Measurements from ENCODE around the gene CNTFR. TPM values are rescaled to one million over a fixed set of nuclear protein-coding genes. Genes with fewer than 3 reads are reported as not detected.
A peak's percentile ranks its signal among the peaks of the same experiment; 100 is the strongest.

Gene CNTFR
- total and polyA plus RNA-seq, 5 experiments from 2014 or later = not detected

DNA sequence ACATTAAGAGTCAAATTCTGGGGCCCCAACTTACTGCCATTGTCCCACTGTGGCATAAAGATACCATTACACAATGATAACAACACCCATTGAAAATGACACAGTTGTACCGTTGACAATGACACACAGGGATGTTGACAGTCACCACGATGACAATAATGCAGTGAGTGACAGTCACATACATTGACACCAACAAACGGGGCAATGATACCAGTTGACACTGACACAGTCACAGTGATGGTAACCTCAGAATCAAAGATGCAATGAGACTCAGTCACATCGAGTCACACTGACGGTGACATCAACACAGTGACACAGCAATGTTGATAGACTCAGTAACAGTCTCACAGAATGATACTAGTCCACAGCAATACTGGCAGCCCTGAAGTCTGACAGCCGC lies 16.9 kb downstream of the CNTFR start:
- no peak for ATAC-seq
- no peaks in the 10 kb centered on the region for H3K36me3 Mint-ChIP-seq

DNA sequence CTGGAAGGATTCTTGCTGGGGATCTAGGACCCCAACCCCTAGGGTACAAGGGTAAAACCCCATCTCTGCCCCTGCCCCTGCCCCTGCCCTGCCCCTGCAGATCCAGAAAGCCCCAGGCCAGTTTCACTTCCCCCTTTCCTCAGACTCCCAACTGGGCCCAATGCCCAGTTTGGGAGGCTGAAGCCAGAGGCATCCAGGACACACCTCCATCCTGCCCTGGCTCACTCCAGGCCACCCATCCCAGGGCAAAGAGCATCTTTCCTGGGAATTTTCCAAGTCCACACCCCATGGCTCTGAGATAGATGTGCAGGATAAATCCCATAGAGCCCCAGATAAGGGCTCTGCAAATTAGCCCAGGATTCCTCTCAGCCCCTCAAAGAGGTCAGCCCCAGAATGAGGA lies 17.4 kb downstream of the CNTFR start:
- ATAC-seq (no peak), DNase-seq (no peak)
- Mint-ChIP-seq H3K9me3 (no peaks in the 10 kb centered on the region), H3K36me3 (no peaks in the 10 kb centered on the region), H3K4me3 (no peak overlapping the region), H3K27ac (no peak overlapping the region), H3K27me3 (peaks cover 12 to 76% (median 26%) of the 10 kb centered on the region in 5 donors), H3K4me1 (peaks cover 0 to 2% (median under 1%) of the 10 kb centered on the region in 4 donors)
- POLR2A ChIA-PET = no interaction called here

More for the DNA sequence above, 16.9 kb downstream of the CNTFR start:
- no peaks in the 10 kb centered on the region for H3K9me3 Mint-ChIP-seq
- no peak for DNase-seq
- no peak overlapping the region for H3K4me3 Mint-ChIP-seq
- H3K4me1 Mint-ChIP-seq = peaks cover 4 to 8% (median 6%) of the 10 kb centered on the region in 4 donors
- H3K27ac Mint-ChIP-seq = no peak overlapping the region
- peaks cover 12 to 78% (median 31%) of the 10 kb centered on the region in 5 donors for H3K27me3 Mint-ChIP-seq
- POLR2A ChIA-PET = no interaction called here

- H3K27me3 Mint-ChIP-seq = peaks cover 18 to 76% (median 31%) of the 10 kb centered on the region in 5 donors
- H3K4me3 Mint-ChIP-seq = no peak overlapping the region
- H3K36me3 Mint-ChIP-seq = no peaks in the 10 kb centered on the region
- H3K4me1 Mint-ChIP-seq = no peaks in the 10 kb centered on the region
- ATAC-seq (no peak), DNase-seq (no peak)
- H3K27ac Mint-ChIP-seq = no peak overlapping the region
- POLR2A ChIA-PET = no interaction called here
- no peaks in the 10 kb centered on the region for H3K9me3 Mint-ChIP-seq
Measured at GRCh38 chr9:34571481-34571810, 18.1 kb downstream of the CNTFR start.

DNA sequence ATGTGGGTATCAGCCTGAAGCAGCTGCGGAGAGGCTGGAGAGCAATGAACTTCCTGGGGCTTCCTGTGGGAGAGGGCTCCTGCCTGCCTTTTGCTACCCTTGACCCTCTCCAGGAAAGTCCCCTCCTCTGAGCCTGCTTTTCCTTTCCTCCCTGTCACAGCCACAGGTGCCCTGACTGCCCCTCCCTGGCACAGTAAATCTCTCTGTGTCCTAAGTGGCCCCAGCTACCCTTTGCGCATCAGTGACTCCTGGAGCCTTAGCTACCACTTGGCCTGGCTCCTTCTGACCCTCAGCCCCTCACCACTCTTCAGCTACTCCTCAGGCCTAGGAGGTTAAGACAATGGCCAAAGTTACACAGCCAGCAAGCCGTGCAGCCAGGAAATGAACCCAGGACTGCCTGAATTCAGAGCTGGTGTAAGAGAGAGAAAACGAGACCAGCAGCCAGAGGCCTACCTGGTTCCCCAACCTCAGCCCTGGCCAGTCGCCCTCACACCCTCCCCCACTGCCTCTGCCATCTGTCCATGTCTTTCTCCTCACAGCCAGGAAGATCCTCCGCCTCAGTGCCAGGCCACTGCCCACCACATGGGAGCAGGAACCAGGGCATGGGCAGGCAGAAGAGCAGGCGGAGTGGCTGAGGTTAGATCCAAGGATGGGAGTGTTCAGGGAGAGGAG lies 18.6 kb downstream of the CNTFR start:
- no peak for DNase-seq
- Mint-ChIP-seq H3K27me3 (peaks cover 13 to 76% (median 26%) of the 10 kb centered on the region in 5 donors), H3K9me3 (no peaks in the 10 kb centered on the region), H3K36me3 (no peaks in the 10 kb centered on the region), H3K4me3 (no peak overlapping the region), H3K4me1 (no peaks in the 10 kb centered on the region), H3K27ac (peak overlapping the region in 1 of 10 donors; percentile 20)
- POLR2A ChIA-PET = no interaction called here
- no peak for ATAC-seq

DNA sequence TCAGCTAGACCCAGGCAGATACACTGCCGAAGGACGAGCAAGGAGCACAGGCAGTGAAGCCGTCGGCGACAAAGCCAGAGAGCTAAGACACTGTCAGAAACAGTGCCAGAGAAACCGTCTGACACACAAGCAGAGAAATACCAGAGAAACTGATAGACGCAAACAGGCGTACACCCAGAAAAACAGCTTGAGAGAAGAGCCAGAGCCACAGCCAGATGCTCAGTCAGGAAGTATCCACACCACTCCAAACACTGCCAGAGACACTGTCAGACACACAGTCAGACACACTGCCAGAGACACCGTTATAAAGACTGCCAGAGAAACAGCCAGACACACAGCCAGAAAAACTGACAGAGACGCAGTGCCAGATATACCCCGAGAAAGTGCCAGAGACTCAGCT lies 19.1 kb downstream of the CNTFR start:
- Mint-ChIP-seq H3K27me3 (peaks cover 11 to 76% (median 26%) of the 10 kb centered on the region in 5 donors), H3K4me1 (no peaks in the 10 kb centered on the region), H3K9me3 (no peaks in the 10 kb centered on the region), H3K4me3 (no peak overlapping the region), H3K27ac (no peak overlapping the region), H3K36me3 (no peaks in the 10 kb centered on the region)
- DNase-seq = no peak
- POLR2A ChIA-PET = no interaction called here
- no peak for ATAC-seq

GRCh38 chr9:34568774-34569173 lies 20.8 kb downstream of the CNTFR start:
- Mint-ChIP-seq H3K36me3 (no peaks in the 10 kb centered on the region), H3K4me1 (no peaks in the 10 kb centered on the region), H3K27ac (no peak overlapping the region), H3K9me3 (peaks cover 0 to 1% (median 0%) of the 10 kb centered on the region in 9 donors), H3K4me3 (no peak overlapping the region), H3K27me3 (peaks cover 14 to 76% (median 31%) of the 10 kb centered on the region in 5 donors)
- ATAC-seq (no peak), DNase-seq (no peak)
- POLR2A ChIA-PET = no interaction called here

- no peak overlapping the region for H3K27ac Mint-ChIP-seq
- H3K4me1 Mint-ChIP-seq = peaks cover 0 to 3% (median 0%) of the 10 kb centered on the region in 4 donors
- peaks cover 0 to 1% (median 0%) of the 10 kb centered on the region in 9 donors for H3K9me3 Mint-ChIP-seq
Measured at GRCh38 chr9:34568133-34568532, 21.4 kb downstream of the CNTFR start.

GRCh38 chr9:34566972-34567371 lies 22.6 kb downstream of the CNTFR start:
- peaks cover 0 to 4% (median 0%) of the 10 kb centered on the region in 9 donors for H3K9me3 Mint-ChIP-seq
- ATAC-seq (no peak), DNase-seq (no peak)
- peaks cover 0 to 3% (median 0%) of the 10 kb centered on the region in 4 donors for H3K4me1 Mint-ChIP-seq
- H3K36me3 Mint-ChIP-seq = no peaks in the 10 kb centered on the region
- H3K27me3 Mint-ChIP-seq = peaks cover 13 to 82% (median 37%) of the 10 kb centered on the region in 5 donors
- POLR2A ChIA-PET = no interaction called here
- no peak overlapping the region for H3K4me3 Mint-ChIP-seq
- no peak overlapping the region for H3K27ac Mint-ChIP-seq

More at GRCh38 chr9:34568133-34568532, 21.4 kb downstream of the CNTFR start:
- POLR2A ChIA-PET = no interaction called here
- DNase-seq (no peak), ATAC-seq (no peak)
- no peaks in the 10 kb centered on the region for H3K36me3 Mint-ChIP-seq
- no peak overlapping the region for H3K4me3 Mint-ChIP-seq
- H3K27me3 Mint-ChIP-seq = peaks cover 11 to 77% (median 34%) of the 10 kb centered on the region in 5 donors

GRCh38 chr9:34566322-34566721 lies 23.2 kb downstream of the CNTFR start:
- peaks cover 0 to 3% (median 0%) of the 10 kb centered on the region in 4 donors for H3K4me1 Mint-ChIP-seq

DNA sequence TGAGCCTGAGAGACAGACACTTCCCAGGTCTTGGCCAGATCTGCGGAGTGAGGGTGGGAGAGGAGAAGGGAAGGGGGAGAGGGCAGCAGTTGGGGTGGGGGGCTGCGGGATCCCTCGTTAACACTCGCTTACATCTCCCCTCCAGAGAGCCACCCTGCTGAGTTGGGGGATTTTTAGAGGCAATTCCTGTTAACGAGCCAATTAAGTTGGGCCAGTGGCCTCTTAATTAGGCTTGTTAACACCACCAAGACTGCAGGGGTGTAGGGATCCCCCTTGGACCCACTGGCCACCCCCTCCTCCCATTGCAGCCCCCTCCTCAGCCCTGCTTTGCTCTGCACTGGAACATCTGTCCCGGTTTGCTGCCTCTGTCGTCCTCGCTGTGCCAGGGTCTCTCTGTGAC lies 23.7 kb downstream of the CNTFR start:
- H3K4me1 Mint-ChIP-seq = peaks cover 0 to 3% (median 0%) of the 10 kb centered on the region in 4 donors
- H3K9me3 Mint-ChIP-seq = peaks cover 0 to 4% (median 0%) of the 10 kb centered on the region in 9 donors
- POLR2A ChIA-PET = no interaction called here
- no peak for DNase-seq
- H3K27me3 Mint-ChIP-seq = peaks cover 16 to 71% (median 39%) of the 10 kb centered on the region in 5 donors
- no peak overlapping the region for H3K4me3 Mint-ChIP-seq
- no peaks in the 10 kb centered on the region for H3K36me3 Mint-ChIP-seq
- no peak for ATAC-seq
- no peak overlapping the region for H3K27ac Mint-ChIP-seq

More at GRCh38 chr9:34566322-34566721, 23.2 kb downstream of the CNTFR start:
- peaks cover 13 to 76% (median 36%) of the 10 kb centered on the region in 5 donors for H3K27me3 Mint-ChIP-seq
- H3K27ac Mint-ChIP-seq = no peak overlapping the region
- no peaks in the 10 kb centered on the region for H3K36me3 Mint-ChIP-seq
- POLR2A ChIA-PET = no interaction called here
- ATAC-seq = no peak
- peaks cover 0 to 4% (median 0%) of the 10 kb centered on the region in 9 donors for H3K9me3 Mint-ChIP-seq
- DNase-seq = no peak
- no peak overlapping the region for H3K4me3 Mint-ChIP-seq

DNA sequence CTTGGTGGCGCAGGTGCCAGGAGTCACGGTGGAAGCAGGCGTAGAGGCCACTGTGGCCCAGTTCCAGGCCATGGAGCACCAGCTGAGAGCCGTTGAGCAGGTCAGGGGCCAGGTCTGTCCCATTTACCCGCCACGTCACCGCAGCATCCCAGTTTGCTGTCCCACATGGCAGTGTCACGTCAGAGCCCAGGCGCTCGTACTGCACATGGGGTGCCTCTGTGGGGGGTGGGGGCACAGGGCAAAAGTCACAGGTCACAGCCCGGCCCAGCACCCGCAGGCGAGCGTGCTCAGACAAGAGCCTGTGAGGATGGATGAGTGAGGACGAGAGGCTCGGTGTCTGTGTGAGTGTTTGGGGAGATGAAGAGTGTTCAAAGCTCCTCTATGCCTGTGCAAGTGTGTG lies 24.9 kb downstream of the CNTFR start:
- no peaks in the 10 kb centered on the region for H3K36me3 Mint-ChIP-seq
- POLR2A ChIA-PET = no interaction called here
- no peak overlapping the region for H3K4me3 Mint-ChIP-seq
- H3K4me1 Mint-ChIP-seq = peaks cover 0 to 4% (median 0%) of the 10 kb centered on the region in 4 donors
- DNase-seq = no peak
- peaks cover 21 to 68% (median 42%) of the 10 kb centered on the region in 5 donors for H3K27me3 Mint-ChIP-seq
- H3K27ac Mint-ChIP-seq = no peak overlapping the region
- ATAC-seq = no peak
- H3K9me3 Mint-ChIP-seq = peaks cover 0 to 4% (median 0%) of the 10 kb centered on the region in 9 donors

GRCh38 chr9:34563262-34563661 lies 26.3 kb downstream of the CNTFR start:
- H3K27ac Mint-ChIP-seq = peak overlapping the region in 1 of 10 donors; percentile 85
- peaks cover 0 to 4% (median 0%) of the 10 kb centered on the region in 9 donors for H3K9me3 Mint-ChIP-seq
- DNase-seq = no peak
- peaks cover 0 to 4% (median 0%) of the 10 kb centered on the region in 4 donors for H3K4me1 Mint-ChIP-seq
- peaks cover 25 to 62% (median 48%) of the 10 kb centered on the region in 5 donors for H3K27me3 Mint-ChIP-seq
- no peaks in the 10 kb centered on the region for H3K36me3 Mint-ChIP-seq
- H3K4me3 Mint-ChIP-seq = no peak overlapping the region
- POLR2A ChIA-PET = no interaction called here
- ATAC-seq = no peak

- Mint-ChIP-seq H3K36me3 (no peaks in the 10 kb centered on the region), H3K9me3 (peaks cover 0 to 4% (median 0%) of the 10 kb centered on the region in 9 donors), H3K4me1 (peaks cover 0 to 4% (median 0%) of the 10 kb centered on the region in 4 donors), H3K27me3 (peaks cover 27 to 67% (median 59%) of the 10 kb centered on the region in 5 donors), H3K4me3 (no peak overlapping the region), H3K27ac (no peak overlapping the region)
- ATAC-seq = no peak
- POLR2A ChIA-PET = no interaction called here
- no peak for DNase-seq
Measured at GRCh38 chr9:34562135-34562745, 27.3 kb downstream of the CNTFR start.

All from naive thymus-derived CD8-positive, alpha-beta T cell (primary cell).